ENCODE data around the gene SLC16A13. TPM values are rescaled to one million over a fixed set of nuclear protein-coding genes. Genes with fewer than 3 reads are reported as not detected.
A peak's percentile ranks its signal among the peaks of the same experiment; 100 is the strongest.

Gene SLC16A13
- total and polyA plus RNA-seq, 4 donors: 2.3 to 43.2 (median 29.9) TPM

DNA sequence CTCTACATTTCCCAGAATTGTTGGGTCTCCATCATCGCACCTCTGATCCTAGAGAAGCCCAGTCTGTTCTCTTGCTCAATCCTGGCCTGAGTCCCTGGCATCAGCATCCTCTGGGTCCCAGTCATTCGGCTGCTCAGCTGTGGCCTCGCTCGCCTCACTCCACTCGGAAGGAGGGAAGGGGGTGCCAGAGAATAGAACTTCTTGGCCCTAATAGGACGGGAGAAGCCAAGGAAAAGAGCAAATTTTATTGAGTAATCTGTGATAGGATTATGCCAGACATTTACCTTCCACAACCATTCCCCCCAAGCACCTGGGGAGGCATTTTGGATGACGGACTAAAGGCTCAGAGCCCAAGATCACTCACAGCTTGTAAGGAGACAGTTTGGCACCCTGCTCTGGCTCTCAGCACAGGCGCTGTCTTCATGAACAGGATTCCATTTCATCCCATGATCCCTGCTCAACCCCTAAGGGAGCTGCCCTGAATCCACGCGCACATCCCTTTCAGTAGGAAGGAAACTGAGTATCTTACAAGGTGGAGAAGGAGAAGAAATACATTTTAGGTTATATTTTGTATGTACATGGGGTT is 44.7 kb downstream of the SLC16A13 start:
- no peaks in the 10 kb centered on the region for H3K27me3 ChIP-seq (ENCODE audit: control insufficient read depth in 4 of 4, insufficient read depth in 4 of 4, low read length in 3 of 4)

DNA sequence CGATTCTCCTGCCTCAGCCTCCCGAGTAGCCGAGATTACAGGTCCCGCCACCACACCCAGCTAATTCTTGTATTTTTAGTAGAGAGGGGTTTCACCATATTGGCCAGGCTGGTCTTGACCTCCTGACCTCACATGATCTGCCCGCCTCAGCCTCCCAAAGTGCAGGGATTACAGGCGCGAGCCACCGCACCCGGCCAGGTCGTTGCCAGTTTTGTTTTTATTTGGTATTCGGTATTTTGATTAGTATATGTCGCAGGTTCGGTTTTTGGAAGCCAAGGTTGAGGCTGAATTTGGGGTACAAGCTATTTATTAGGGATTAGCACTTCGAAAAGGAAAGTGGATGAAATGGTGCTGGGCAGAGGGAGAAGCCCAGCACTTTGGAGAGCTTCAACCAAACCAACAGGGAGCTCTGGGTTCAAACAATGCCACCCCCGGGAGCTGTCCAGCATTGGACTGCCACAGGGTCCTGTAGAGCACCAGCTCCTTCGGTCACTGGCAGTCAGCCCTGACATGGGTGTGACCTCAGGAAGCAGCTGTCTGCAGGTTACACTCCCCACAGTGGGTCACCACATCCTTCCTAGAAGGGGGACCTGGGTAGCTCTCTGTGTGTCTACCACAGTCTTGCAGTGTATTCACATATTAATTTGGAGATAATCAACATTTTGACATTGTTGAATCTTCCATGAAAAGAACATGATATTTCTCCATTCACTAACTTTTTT is 45.7 kb downstream of the SLC16A13 start:
- Histone ChIP-seq H3K27ac (ENCODE audit: low read depth in 1 of 2, low read length in 2 of 2) (no peak overlapping the region), H3K9me3 (ENCODE audit: control insufficient read depth in 4 of 4, low read length in 3 of 4) (no peaks in the 10 kb centered on the region), H3K4me1 (ENCODE audit: control insufficient read depth in 4 of 4, insufficient read depth in 4 of 4, low read length in 3 of 4) (no peaks in the 10 kb centered on the region), H3K27me3 (ENCODE audit: control insufficient read depth in 4 of 4, insufficient read depth in 4 of 4, low read length in 3 of 4) (no peaks in the 10 kb centered on the region), H3K9ac (ENCODE audit: low read depth in 1 of 2, low read length in 2 of 2) (no peak overlapping the region), H3K36me3 (ENCODE audit: control insufficient read depth in 4 of 4, insufficient read depth in 3 of 4, low read depth in 1 of 4, low read length in 3 of 4) (no peaks in the 10 kb centered on the region), H3K4me3 (ENCODE audit: low read depth in 1 of 3, low read length in 3 of 3) (no peak overlapping the region)
- 88% methylated on average over 16 of the region's 16 CpGs for WGBS
- TF ChIP-seq, protein P1, sequence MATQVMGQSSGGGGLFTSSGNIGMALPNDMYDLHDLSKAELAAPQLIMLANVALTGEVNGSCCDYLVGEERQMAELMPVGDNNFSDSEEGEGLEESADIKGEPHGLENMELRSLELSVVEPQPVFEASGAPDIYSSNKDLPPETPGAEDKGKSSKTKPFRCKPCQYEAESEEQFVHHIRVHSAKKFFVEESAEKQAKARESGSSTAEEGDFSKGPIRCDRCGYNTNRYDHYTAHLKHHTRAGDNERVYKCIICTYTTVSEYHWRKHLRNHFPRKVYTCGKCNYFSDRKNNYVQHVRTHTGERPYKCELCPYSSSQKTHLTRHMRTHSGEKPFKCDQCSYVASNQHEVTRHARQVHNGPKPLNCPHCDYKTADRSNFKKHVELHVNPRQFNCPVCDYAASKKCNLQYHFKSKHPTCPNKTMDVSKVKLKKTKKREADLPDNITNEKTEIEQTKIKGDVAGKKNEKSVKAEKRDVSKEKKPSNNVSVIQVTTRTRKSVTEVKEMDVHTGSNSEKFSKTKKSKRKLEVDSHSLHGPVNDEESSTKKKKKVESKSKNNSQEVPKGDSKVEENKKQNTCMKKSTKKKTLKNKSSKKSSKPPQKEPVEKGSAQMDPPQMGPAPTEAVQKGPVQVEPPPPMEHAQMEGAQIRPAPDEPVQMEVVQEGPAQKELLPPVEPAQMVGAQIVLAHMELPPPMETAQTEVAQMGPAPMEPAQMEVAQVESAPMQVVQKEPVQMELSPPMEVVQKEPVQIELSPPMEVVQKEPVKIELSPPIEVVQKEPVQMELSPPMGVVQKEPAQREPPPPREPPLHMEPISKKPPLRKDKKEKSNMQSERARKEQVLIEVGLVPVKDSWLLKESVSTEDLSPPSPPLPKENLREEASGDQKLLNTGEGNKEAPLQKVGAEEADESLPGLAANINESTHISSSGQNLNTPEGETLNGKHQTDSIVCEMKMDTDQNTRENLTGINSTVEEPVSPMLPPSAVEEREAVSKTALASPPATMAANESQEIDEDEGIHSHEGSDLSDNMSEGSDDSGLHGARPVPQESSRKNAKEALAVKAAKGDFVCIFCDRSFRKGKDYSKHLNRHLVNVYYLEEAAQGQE (IDR thresholded peaks at IDR 0.05): peak; percentile 94
- TF ChIP-seq, protein P2, sequence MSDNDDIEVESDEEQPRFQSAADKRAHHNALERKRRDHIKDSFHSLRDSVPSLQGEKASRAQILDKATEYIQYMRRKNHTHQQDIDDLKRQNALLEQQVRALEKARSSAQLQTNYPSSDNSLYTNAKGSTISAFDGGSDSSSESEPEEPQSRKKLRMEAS (IDR thresholded peaks at IDR 0.05): no peak
- no peak for DNase-seq (ENCODE audit: low spot score)

More for the DNA sequence above, 44.7 kb downstream of the SLC16A13 start:
- no peak overlapping the region for H3K27ac ChIP-seq (ENCODE audit: low read depth in 1 of 2, low read length in 2 of 2)
- H3K9me3 ChIP-seq (ENCODE audit: control insufficient read depth in 4 of 4, low read length in 3 of 4): no peaks in the 10 kb centered on the region
- no peak overlapping the region for H3K4me3 ChIP-seq (ENCODE audit: low read depth in 1 of 3, low read length in 3 of 3)
- DNase-seq (ENCODE audit: low spot score): no peak
- WGBS: 71% methylated on average over 10 of the region's 10 CpGs
- no peaks in the 10 kb centered on the region for H3K4me1 ChIP-seq (ENCODE audit: control insufficient read depth in 4 of 4, insufficient read depth in 4 of 4, low read length in 3 of 4)
- H3K9ac ChIP-seq (ENCODE audit: low read depth in 1 of 2, low read length in 2 of 2): no peak overlapping the region
- TF ChIP-seq, protein P3, sequence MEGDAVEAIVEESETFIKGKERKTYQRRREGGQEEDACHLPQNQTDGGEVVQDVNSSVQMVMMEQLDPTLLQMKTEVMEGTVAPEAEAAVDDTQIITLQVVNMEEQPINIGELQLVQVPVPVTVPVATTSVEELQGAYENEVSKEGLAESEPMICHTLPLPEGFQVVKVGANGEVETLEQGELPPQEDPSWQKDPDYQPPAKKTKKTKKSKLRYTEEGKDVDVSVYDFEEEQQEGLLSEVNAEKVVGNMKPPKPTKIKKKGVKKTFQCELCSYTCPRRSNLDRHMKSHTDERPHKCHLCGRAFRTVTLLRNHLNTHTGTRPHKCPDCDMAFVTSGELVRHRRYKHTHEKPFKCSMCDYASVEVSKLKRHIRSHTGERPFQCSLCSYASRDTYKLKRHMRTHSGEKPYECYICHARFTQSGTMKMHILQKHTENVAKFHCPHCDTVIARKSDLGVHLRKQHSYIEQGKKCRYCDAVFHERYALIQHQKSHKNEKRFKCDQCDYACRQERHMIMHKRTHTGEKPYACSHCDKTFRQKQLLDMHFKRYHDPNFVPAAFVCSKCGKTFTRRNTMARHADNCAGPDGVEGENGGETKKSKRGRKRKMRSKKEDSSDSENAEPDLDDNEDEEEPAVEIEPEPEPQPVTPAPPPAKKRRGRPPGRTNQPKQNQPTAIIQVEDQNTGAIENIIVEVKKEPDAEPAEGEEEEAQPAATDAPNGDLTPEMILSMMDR (IDR thresholded peaks at IDR 0.05; ENCODE audit: low read depth, low read length, missing input control): no peak
- TF ChIP-seq HNF4A (conservative IDR thresholded peaks at IDR 0.05): no peak
- TF ChIP-seq HNF4G (IDR thresholded peaks at IDR 0.05): no peak
- peaks cover 0 to 2% (median 0%) of the 10 kb centered on the region in 4 donors for H3K36me3 ChIP-seq (ENCODE audit: control insufficient read depth in 4 of 4, insufficient read depth in 3 of 4, low read depth in 1 of 4, low read length in 3 of 4)

DNA sequence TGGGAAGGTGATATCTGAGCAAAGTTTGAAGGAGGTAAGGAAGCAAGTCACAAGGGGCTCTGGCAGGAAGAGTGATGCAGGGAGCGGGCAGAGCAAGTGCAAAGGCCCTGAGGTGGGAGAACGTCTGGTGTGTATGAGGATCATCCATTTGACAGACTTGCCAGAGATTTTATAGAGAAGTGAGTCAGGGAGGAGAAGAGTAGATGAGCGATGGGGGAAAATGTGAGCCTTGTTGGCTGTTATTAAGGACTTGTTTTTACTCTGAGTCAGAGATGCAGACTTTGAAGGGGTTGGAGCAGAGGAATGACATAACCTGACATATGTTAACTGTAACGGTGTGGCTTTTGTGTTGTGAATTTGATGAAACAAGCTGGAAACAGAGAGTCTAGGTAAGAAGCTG is 47.8 kb downstream of the SLC16A13 start:
- Histone ChIP-seq H3K4me3 (ENCODE audit: low read depth in 1 of 3, low read length in 3 of 3) (no peak overlapping the region), H3K27ac (ENCODE audit: low read depth in 1 of 2, low read length in 2 of 2) (no peak overlapping the region), H3K9me3 (ENCODE audit: control insufficient read depth in 4 of 4, low read length in 3 of 4) (no peaks in the 10 kb centered on the region), H3K4me1 (ENCODE audit: control insufficient read depth in 4 of 4, insufficient read depth in 4 of 4, low read length in 3 of 4) (no peaks in the 10 kb centered on the region), H3K36me3 (ENCODE audit: control insufficient read depth in 4 of 4, insufficient read depth in 3 of 4, low read depth in 1 of 4, low read length in 3 of 4) (no peaks in the 10 kb centered on the region), H3K27me3 (ENCODE audit: control insufficient read depth in 4 of 4, insufficient read depth in 4 of 4, low read length in 3 of 4) (no peaks in the 10 kb centered on the region), H3K9ac (ENCODE audit: low read depth in 1 of 2, low read length in 2 of 2) (no peak overlapping the region)
- 89% methylated on average over 4 of the region's 4 CpGs for WGBS
- DNase-seq (ENCODE audit: low spot score): no peak
- TF ChIP-seq, protein P4, sequence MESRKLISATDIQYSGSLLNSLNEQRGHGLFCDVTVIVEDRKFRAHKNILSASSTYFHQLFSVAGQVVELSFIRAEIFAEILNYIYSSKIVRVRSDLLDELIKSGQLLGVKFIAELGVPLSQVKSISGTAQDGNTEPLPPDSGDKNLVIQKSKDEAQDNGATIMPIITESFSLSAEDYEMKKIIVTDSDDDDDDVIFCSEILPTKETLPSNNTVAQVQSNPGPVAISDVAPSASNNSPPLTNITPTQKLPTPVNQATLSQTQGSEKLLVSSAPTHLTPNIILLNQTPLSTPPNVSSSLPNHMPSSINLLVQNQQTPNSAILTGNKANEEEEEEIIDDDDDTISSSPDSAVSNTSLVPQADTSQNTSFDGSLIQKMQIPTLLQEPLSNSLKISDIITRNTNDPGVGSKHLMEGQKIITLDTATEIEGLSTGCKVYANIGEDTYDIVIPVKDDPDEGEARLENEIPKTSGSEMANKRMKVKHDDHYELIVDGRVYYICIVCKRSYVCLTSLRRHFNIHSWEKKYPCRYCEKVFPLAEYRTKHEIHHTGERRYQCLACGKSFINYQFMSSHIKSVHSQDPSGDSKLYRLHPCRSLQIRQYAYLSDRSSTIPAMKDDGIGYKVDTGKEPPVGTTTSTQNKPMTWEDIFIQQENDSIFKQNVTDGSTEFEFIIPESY (IDR thresholded peaks at IDR 0.05): no peak
- TF ChIP-seq GABPA (IDR thresholded peaks at IDR 0.05 in 1 of 2, conservative IDR thresholded peaks at IDR 0.05 in 1 of 2) (no peak), RXRA (IDR thresholded peaks at IDR 0.05) (no peak), FOXA1 (IDR thresholded peaks at IDR 0.05) (no peak), HNF4A (conservative IDR thresholded peaks at IDR 0.05) (no peak), FOXA2 (IDR thresholded peaks at IDR 0.05) (no peak), NR2F2 (IDR thresholded peaks at IDR 0.05) (no peak), EGR1 (IDR thresholded peaks at IDR 0.05; ENCODE audit: low read depth in 2 of 2) (no peak), HNF4G (IDR thresholded peaks at IDR 0.05) (no peak), JUND (IDR thresholded peaks at IDR 0.05) (no peak), YY1 (IDR thresholded peaks at IDR 0.05) (no peak), RAD21 (IDR thresholded peaks at IDR 0.05) (no peak), TAF1 (conservative IDR thresholded peaks at IDR 0.05) (no peak)
- TF ChIP-seq, protein P5, sequence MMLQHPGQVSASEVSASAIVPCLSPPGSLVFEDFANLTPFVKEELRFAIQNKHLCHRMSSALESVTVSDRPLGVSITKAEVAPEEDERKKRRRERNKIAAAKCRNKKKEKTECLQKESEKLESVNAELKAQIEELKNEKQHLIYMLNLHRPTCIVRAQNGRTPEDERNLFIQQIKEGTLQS (IDR thresholded peaks at IDR 0.05): no peak
- TF ChIP-seq, protein P2 (IDR thresholded peaks at IDR 0.05): no peak

Data from liver (tissue), 9 donors.